Caco-2 (cell line): ENCODE data around the gene ADGRG7. TPM values are rescaled to one million over a fixed set of nuclear protein-coding genes. Genes with fewer than 3 reads are reported as not detected.
A peak's percentile ranks its signal among the peaks of the same experiment; 100 is the strongest.

Source experiments
- BruUV-seq: library from RNA; stranded (reverse); fragments of 400-500 nt; replicated peaks from 2 replicates; lab custom pipeline; 2021; lab: Mats Ljungman, UMichigan
- CTCF ChIA-PET: fragments of 300-600 bp; sonication (Branson Sonifier 250); formaldehyde crosslinking; loops from one replicate; lab custom pipeline; 2022; ENCODE audit warnings: antibody characterized with exemption; lab: Charles Lee
- POLR2A ChIA-PET: fragments of 300-600 bp; sonication (Branson Sonifier 250); formaldehyde crosslinking; loops from one replicate; lab custom pipeline; 2022; ENCODE audit warnings: antibody characterized with exemption; lab: Charles Lee
- DNase-seq, 2 experiments: peaks; one replicate each; pipeline versions ENCODE4 v3.0.0 to v3.0.0-alpha.2; 2020 to 2022
- H3K27me3 ChIP-seq: replicated peaks from 2 replicates; pipeline ENCODE4 v1.6.0; 2011; ENCODE audit warnings: low read length; ENCODE audit not compliant: control insufficient read depth, insufficient read depth
- H3K36me3 ChIP-seq: 2 replicates; pipeline ENCODE4 v1.5.1; 2011; ENCODE audit warnings: low read length; ENCODE audit not compliant: control insufficient read depth, insufficient read depth
- H3K4me1 ChIP-seq: fragments of 250-450 bp; sonication (Bioruptor Pico); 2 replicates; pipeline ENCODE4 v1.5.1; 2020; ENCODE audit warnings: mild to moderate bottlenecking
- H3K4me3 ChIP-seq: 2 replicates; pipeline ENCODE4 v1.5.1; 2011; ENCODE audit warnings: low read depth, mild to moderate bottlenecking, control low read depth, low read length
- H3K9me3 ChIP-seq: fragments of 250-450 bp; sonication (Bioruptor Pico); 2 replicates; pipeline ENCODE4 v1.5.1; 2020; ENCODE audit warnings: mild to moderate bottlenecking, moderate library complexity
- H3K27ac Mint-ChIP-seq: one replicate; pipeline ENCODE4 v1.8.0; 2022; ENCODE audit warnings: mixed read lengths; ENCODE audit not compliant: unreplicated experiment
- H3K27me3 Mint-ChIP-seq: one replicate; pipeline ENCODE4 v1.8.0; 2022; ENCODE audit warnings: mixed read lengths; ENCODE audit not compliant: insufficient read depth, unreplicated experiment
- H3K36me3 Mint-ChIP-seq: one replicate; pipeline ENCODE4 v1.8.0; 2022; ENCODE audit warnings: mild to moderate bottlenecking, mixed read lengths; ENCODE audit not compliant: insufficient read depth, unreplicated experiment
- H3K4me1 Mint-ChIP-seq: one replicate; pipeline ENCODE4 v1.8.0; 2022; ENCODE audit warnings: low read depth, mixed read lengths; ENCODE audit not compliant: unreplicated experiment
- H3K4me3 Mint-ChIP-seq: one replicate; pipeline ENCODE4 v1.8.0; 2022; ENCODE audit warnings: mild to moderate bottlenecking, moderate library complexity, mixed read lengths; ENCODE audit not compliant: unreplicated experiment
- H3K9me3 Mint-ChIP-seq: one replicate; pipeline ENCODE4 v1.8.0; 2022; ENCODE audit warnings: mixed read lengths; ENCODE audit not compliant: unreplicated experiment
- CTCF ChIP-seq, 2 experiments: fragments of 200-600 bp in 1 of 2; IDR thresholded peaks; 1 replicate in 1 of 2; 2 replicates in 1 of 2; pipeline versions ENCODE4 v1.5.1 to v1.8.0; 2011 to 2022; ENCODE audit warnings: antibody characterized with exemption in 1 of 2, control low read depth in 1 of 2, inconsistent platforms in 1 of 2, low read depth in 1 of 2, low read length in 1 of 2, mild to moderate bottlenecking in 1 of 2, moderate library complexity in 1 of 2; ENCODE audit not compliant: insufficient read depth in 1 of 2, severe bottlenecking in 1 of 2, unreplicated experiment in 1 of 2
- intact Hi-C: fragments of 100-400 bp; cut with micrococcal nuclease; formaldehyde crosslinking; loops from one replicate; pipeline ENCODE4 v1.10.0; 2022; ENCODE audit not compliant: unreplicated experiment
- total RNA-seq: library from RNA; stranded (reverse); gene quantifications from 2 replicates; pipeline ENCODE4 v1.2.3, GENCODE V29; 2022

The ADGRG7 gene
- total RNA-seq, 1 experiment from 2014 or later: 4.2 TPM

GRCh38 chr3:100611221-100611620, 1.8 kb downstream of the ADGRG7 start:
- ChIA-PET POLR2A (no interaction called here), CTCF (interaction anchor here (0.7 kb wide), 1 partner anchor 8 kb away, joined by 3 read pairs; no protein-coding TSS in a partner anchor)
- Mint-ChIP-seq H3K27me3 (no peaks in the 10 kb centered on the region), H3K9me3 (no peaks in the 10 kb centered on the region), H3K36me3 (no peaks in the 10 kb centered on the region), H3K4me1 (peaks cover 19% of the 10 kb centered on the region), H3K27ac (no peak overlapping the region), H3K4me3 (no peak overlapping the region)
- no peaks in the 10 kb centered on the region for H3K36me3 ChIP-seq
- no TSS peak for BruUV-seq
- intact Hi-C loops: no loop called here
- H3K27me3 ChIP-seq: no peaks in the 10 kb centered on the region
- no peak for DNase-seq
- no peak for TF ChIP-seq CTCF (IDR thresholded peaks at IDR 0.05; ENCODE audit: insufficient read depth in 1 of 2, low read depth in 1 of 2, low read length in 1 of 2, severe bottlenecking in 1 of 2, unreplicated experiment in 1 of 2)
- no peaks in the 10 kb centered on the region for H3K4me1 ChIP-seq
- no peaks in the 10 kb centered on the region for H3K9me3 ChIP-seq
- no peak overlapping the region for H3K4me3 ChIP-seq

DNA sequence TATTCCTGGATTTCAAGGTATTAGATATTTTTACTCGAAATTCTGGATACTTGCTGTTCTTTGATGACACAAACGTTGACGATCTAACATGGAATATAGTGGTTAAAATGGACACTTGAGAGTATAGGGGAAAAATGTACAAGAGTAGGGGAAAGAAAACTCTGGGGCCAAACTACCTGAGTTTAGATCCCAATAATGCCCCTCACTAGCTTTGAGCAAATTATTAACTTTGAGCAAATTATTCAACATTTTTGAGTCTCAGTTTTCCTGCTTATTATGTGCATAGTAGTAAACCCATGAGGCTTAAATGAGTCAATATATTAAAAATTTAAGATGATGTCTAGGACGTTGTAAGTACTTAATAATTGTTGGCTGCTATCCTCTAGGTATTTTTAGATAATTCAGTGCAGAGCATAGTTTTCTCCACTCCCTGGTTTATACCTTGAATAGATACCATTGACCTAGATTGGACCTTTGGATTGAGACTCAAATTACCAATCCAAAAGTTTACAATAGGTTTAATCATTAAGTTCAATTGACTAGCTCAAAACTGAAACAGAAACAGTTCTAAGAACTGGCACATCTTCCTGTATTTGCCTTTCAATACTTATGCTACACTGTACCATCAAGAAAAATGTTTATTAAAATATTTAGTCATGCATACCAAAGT, 4.5 kb downstream of the ADGRG7 start:
- Mint-ChIP-seq H3K27me3 (no peaks in the 10 kb centered on the region), H3K36me3 (no peaks in the 10 kb centered on the region), H3K9me3 (no peaks in the 10 kb centered on the region), H3K27ac (peak overlapping the region; percentile 55), H3K4me1 (peaks cover 15% of the 10 kb centered on the region), H3K4me3 (no peak overlapping the region)
- no peak overlapping the region for H3K4me3 ChIP-seq
- no peaks in the 10 kb centered on the region for H3K27me3 ChIP-seq
- DNase-seq: no peak
- intact Hi-C loops: no loop called here
- ChIA-PET POLR2A (no interaction called here), CTCF (no interaction called here)
- no peaks in the 10 kb centered on the region for H3K36me3 ChIP-seq
- H3K9me3 ChIP-seq: no peaks in the 10 kb centered on the region
- no peaks in the 10 kb centered on the region for H3K4me1 ChIP-seq
- no TSS peak for BruUV-seq
- no peak for TF ChIP-seq CTCF (IDR thresholded peaks at IDR 0.05; ENCODE audit: insufficient read depth in 1 of 2, low read depth in 1 of 2, low read length in 1 of 2, severe bottlenecking in 1 of 2, unreplicated experiment in 1 of 2)

DNA sequence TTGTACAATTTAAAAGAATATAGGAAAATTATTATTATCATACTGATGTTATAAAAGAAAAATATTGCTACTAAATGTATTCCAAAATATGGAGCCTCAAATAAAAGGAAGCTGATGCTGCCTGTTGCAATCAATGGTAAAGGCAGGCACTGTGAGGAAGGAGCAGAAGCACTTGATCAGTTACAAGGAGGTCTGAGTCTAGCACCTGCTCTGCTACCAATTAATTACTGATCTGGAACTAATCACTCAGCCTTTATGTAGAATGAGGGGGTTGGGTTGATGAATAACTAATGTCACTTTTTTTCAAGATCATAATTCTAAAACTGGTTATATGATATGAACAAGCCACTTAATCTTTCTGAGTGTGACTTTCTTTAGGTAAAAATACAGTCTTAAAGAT, 5.5 kb downstream of the ADGRG7 start:
- ChIA-PET POLR2A (no interaction called here), CTCF (no interaction called here)
- Histone ChIP-seq H3K4me1 (no peaks in the 10 kb centered on the region), H3K4me3 (no peak overlapping the region), H3K27me3 (no peaks in the 10 kb centered on the region), H3K36me3 (no peaks in the 10 kb centered on the region), H3K9me3 (no peaks in the 10 kb centered on the region)
- no peaks in the 10 kb centered on the region for H3K27me3 Mint-ChIP-seq
- no peak for TF ChIP-seq CTCF (IDR thresholded peaks at IDR 0.05; ENCODE audit: insufficient read depth in 1 of 2, low read depth in 1 of 2, low read length in 1 of 2, severe bottlenecking in 1 of 2, unreplicated experiment in 1 of 2)
- H3K27ac Mint-ChIP-seq: no peak overlapping the region
- H3K9me3 Mint-ChIP-seq: no peaks in the 10 kb centered on the region
- no TSS peak for BruUV-seq
- DNase-seq: no peak
- intact Hi-C loops: no loop called here
- no peak overlapping the region for H3K4me3 Mint-ChIP-seq
- H3K4me1 Mint-ChIP-seq: peaks cover 7% of the 10 kb centered on the region
- H3K36me3 Mint-ChIP-seq: no peaks in the 10 kb centered on the region
